OCI-LY1 (cell line): ENCODE data around the gene PGF.

Experiments used
- H2AFZ ChIP-seq: fragments of 200-600 bp; sonication (generic), shearing (Covaris generic); 2 replicates; pipeline ENCODE4 v1.6.0; 2014; ENCODE audit warnings: antibody characterized with exemption, mild to moderate bottlenecking, low read length
- H3F3A ChIP-seq: fragments of 200-600 bp; sonication (generic), shearing (Covaris generic); 2 replicates; pipeline ENCODE4 v1.6.0; 2014; ENCODE audit warnings: mild to moderate bottlenecking, antibody characterized with exemption, low read length, moderate library complexity; ENCODE audit not compliant: insufficient read depth
- H3K27ac ChIP-seq: fragments of 200-600 bp; sonication (generic); 2 replicates; pipeline ENCODE4 v1.5.1; 2014; ENCODE audit warnings: low read length, mixed run types, mild to moderate bottlenecking, low read depth; ENCODE audit not compliant: poor library complexity, severe bottlenecking
- H3K27me3 ChIP-seq: fragments of 200-600 bp; sonication (generic); 2 replicates; pipeline ENCODE4 v1.6.0; 2014; ENCODE audit warnings: antibody characterized with exemption, mild to moderate bottlenecking, low read length, moderate library complexity; ENCODE audit not compliant: insufficient read depth
- H3K36me3 ChIP-seq: fragments of 200-600 bp; sonication (generic); 2 replicates; pipeline ENCODE4 v1.6.1; 2014; ENCODE audit warnings: mild to moderate bottlenecking, antibody characterized with exemption, low read length, moderate library complexity, mixed read lengths; ENCODE audit not compliant: insufficient read depth
- H3K4me1 ChIP-seq: fragments of 200-600 bp; sonication (generic); 2 replicates; pipeline ENCODE4 v1.5.1; 2014; ENCODE audit warnings: mild to moderate bottlenecking, low read length, moderate library complexity; ENCODE audit not compliant: insufficient read depth, severe bottlenecking
- H3K4me2 ChIP-seq: fragments of 200-600 bp; sonication (generic), shearing (Covaris generic); 2 replicates; pipeline ENCODE4 v1.6.1; 2014; ENCODE audit warnings: low read length
- H3K4me3 ChIP-seq: fragments of 200-600 bp; sonication (generic); 2 replicates; pipeline ENCODE4 v1.5.1; 2014; ENCODE audit warnings: low read length, low read depth, mild to moderate bottlenecking, mixed read lengths; ENCODE audit not compliant: poor library complexity, severe bottlenecking
- H3K79me2 ChIP-seq: fragments of 200-600 bp; shearing (Covaris generic); 2 replicates; pipeline ENCODE4 v1.6.1; 2016; ENCODE audit warnings: mixed run types, low read length, mixed read lengths; ENCODE audit not compliant: insufficient read depth
- H3K9ac ChIP-seq: fragments of 200-600 bp; sonication (generic), shearing (Covaris generic); 2 replicates; pipeline ENCODE4 v1.6.1; 2014; ENCODE audit warnings: mild to moderate bottlenecking, low read length, mixed read lengths
- H3K9me2 ChIP-seq: fragments of 200-600 bp; sonication (generic), shearing (Covaris generic); 2 replicates; pipeline ENCODE4 v1.6.1; 2014; ENCODE audit warnings: low read depth, mild to moderate bottlenecking, low read length, mixed read lengths
- H3K9me3 ChIP-seq: fragments of 200-600 bp; shearing (Covaris generic); 2 replicates; pipeline ENCODE4 v1.6.1; 2014; ENCODE audit warnings: low read length, mixed read lengths
- H4K20me1 ChIP-seq: fragments of 200-600 bp; sonication (generic), shearing (Covaris generic); 2 replicates; pipeline ENCODE4 v1.6.0; 2016; ENCODE audit warnings: mild to moderate bottlenecking, low read length; ENCODE audit not compliant: insufficient read depth
- EZH2 ChIP-seq: fragments of 200-600 bp; sonication (generic), shearing (Covaris generic); IDR thresholded peaks from 2 replicates; pipeline ENCODE4 v1.8.0; 2017; ENCODE audit warnings: borderline replicate concordance, mixed run types, mild to moderate bottlenecking, antibody characterized with exemption, low read length, moderate library complexity, mixed read lengths
- TF ChIP-seq, protein P1 (sequence below): fragments of 200-600 bp; sonication (generic), shearing (Covaris generic); IDR thresholded peaks from 2 replicates; pipeline ENCODE4 v1.5.1; 2017; ENCODE audit warnings: mild to moderate bottlenecking, antibody characterized with exemption, low read length, moderate library complexity, mixed read lengths

PGF gene

DNA sequence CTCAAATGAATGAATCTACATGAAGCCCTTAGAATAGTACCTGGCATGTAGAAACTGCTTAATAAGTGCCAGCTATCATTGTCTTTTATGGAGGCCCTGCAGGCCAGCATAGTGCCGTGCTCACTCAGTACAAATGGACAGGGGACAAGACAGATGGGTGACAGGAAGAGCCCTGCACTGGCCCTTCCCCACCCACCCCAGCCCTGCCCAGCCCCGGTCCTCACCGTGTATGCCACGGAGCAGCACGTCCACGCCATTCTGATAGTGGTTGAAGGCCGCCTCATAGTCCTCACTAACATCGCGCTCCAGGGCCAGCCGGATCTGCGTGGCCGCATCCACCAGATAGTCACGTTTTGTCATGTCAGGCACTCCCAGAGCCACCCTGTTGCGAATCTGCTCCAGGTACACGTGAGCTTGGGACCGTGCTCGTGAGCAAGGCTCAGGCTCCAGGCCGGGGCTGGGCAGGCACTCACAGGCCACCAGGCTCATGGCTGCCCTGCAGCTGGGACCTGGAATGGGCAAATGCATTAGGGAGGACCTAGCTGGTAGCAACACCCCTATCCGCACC is 34.3 kb downstream of the PGF start:
- Histone ChIP-seq H3K27ac (no peak overlapping the region), H3K9me3 (no peaks in the 10 kb centered on the region), H3K27me3 (no peaks in the 10 kb centered on the region; the same call in 1 of the 2 replicates), H3K9ac (no peak overlapping the region), H4K20me1 (no peaks in the 10 kb centered on the region), H3K9me2 (no peaks in the 10 kb centered on the region), H3F3A (no peaks in the 10 kb centered on the region), H3K4me1 (peaks cover 8% of the 10 kb centered on the region), H3K36me3 (no peaks in the 10 kb centered on the region), H2AFZ (no peak overlapping the region), H3K4me2 (no peak overlapping the region), H3K4me3 (no peak overlapping the region), H3K79me2 (no peaks in the 10 kb centered on the region)
- TF ChIP-seq, protein P1, sequence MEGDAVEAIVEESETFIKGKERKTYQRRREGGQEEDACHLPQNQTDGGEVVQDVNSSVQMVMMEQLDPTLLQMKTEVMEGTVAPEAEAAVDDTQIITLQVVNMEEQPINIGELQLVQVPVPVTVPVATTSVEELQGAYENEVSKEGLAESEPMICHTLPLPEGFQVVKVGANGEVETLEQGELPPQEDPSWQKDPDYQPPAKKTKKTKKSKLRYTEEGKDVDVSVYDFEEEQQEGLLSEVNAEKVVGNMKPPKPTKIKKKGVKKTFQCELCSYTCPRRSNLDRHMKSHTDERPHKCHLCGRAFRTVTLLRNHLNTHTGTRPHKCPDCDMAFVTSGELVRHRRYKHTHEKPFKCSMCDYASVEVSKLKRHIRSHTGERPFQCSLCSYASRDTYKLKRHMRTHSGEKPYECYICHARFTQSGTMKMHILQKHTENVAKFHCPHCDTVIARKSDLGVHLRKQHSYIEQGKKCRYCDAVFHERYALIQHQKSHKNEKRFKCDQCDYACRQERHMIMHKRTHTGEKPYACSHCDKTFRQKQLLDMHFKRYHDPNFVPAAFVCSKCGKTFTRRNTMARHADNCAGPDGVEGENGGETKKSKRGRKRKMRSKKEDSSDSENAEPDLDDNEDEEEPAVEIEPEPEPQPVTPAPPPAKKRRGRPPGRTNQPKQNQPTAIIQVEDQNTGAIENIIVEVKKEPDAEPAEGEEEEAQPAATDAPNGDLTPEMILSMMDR: no peak
- no peak for TF ChIP-seq EZH2

DNA sequence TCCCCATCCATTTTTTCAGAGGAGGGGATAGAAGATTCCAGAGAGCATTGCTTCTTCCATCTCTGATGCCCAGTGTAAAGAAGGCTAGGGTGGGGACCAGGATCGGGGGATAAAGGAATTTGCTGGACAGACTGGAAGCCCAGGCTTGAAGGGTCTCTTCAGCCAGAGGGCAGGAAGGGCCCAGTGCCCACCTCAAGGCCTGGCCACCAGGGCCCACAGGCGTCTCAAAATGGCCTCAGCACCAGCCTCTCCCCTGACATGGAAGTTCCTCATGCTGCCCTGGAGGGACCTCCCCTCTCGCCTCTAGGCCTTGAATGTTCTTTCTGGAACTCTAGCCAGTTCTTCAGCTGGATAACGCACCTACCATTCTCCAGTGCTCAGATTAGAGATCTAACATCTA is 35.1 kb downstream of the PGF start:
- no peak for TF ChIP-seq EZH2
- TF ChIP-seq, protein P1: no peak
- H3K9ac ChIP-seq: no peak overlapping the region
- H3K4me2 ChIP-seq: no peak overlapping the region
- H3K4me1 ChIP-seq: peaks cover 8% of the 10 kb centered on the region
- H2AFZ ChIP-seq: no peak overlapping the region
- no peaks in the 10 kb centered on the region for H3F3A ChIP-seq
- no peaks in the 10 kb centered on the region for H3K9me2 ChIP-seq
- H3K9me3 ChIP-seq: no peaks in the 10 kb centered on the region
- H3K27ac ChIP-seq: no peak overlapping the region
- H3K4me3 ChIP-seq: no peak overlapping the region
- H3K27me3 ChIP-seq: no peaks in the 10 kb centered on the region; the same call in 1 of the 2 replicates
- no peaks in the 10 kb centered on the region for H3K36me3 ChIP-seq
- H3K79me2 ChIP-seq: no peaks in the 10 kb centered on the region
- no peaks in the 10 kb centered on the region for H4K20me1 ChIP-seq

DNA sequence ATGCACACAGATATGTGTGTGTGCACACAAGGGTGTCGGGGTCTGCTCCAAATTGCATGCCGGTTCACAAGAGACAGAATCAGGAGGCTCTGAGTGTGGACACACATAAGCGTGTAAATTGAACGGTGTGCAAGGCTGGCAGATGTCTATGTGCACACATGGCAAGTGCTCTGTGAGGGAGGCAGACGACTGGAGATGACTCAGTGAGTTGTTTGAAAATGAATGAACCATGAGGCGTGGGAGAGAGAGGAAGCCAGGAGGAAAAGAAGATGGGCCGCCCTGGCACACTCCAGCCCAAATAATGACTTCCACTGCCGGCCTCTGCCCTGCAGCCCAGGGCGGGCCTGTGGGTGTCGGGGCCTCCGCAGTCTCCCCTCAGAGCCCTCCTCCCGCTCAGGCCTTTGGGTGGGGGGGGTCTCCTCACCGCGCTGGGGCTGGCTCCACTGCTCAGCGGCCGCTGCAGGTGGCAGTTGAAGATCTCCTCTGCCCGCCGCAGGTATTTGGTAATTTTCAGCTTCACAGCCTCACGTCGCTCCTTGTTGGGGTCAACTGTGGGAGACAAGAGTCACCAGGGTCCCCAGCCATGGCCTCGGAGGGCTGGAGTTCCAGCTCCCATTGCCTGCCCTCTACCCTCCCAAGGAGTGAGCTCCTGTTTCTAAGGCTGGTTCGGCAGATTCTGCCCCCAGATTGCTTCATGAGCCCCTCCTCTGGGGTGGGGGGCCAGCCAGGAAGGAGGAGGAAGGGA is 35.8 kb downstream of the PGF start:
- Histone ChIP-seq H3K4me1 (peaks cover 8% of the 10 kb centered on the region), H3K9me3 (no peaks in the 10 kb centered on the region), H3K9ac (no peak overlapping the region)

More for the DNA sequence above, 35.8 kb downstream of the PGF start:
- Histone ChIP-seq H3K27me3 (no peaks in the 10 kb centered on the region; the same call in 1 of the 2 replicates), H3K36me3 (no peaks in the 10 kb centered on the region), H2AFZ (no peak overlapping the region), H3K27ac (no peak overlapping the region), H3K4me3 (no peak overlapping the region), H3K9me2 (no peaks in the 10 kb centered on the region), H3F3A (no peaks in the 10 kb centered on the region), H3K79me2 (no peaks in the 10 kb centered on the region), H4K20me1 (no peaks in the 10 kb centered on the region), H3K4me2 (no peak overlapping the region)
- TF ChIP-seq, protein P1: no peak
- TF ChIP-seq EZH2: no peak
